Measurements from ENCODE around the gene ELMOD2. TPM values are rescaled to one million over a fixed set of nuclear protein-coding genes. Genes with fewer than 3 reads are reported as not detected.
"Not testable (repeated sequence)": the region's sequence is repeated elsewhere in the genome, so short reads cannot be mapped to it uniquely, and the experiment has no call there.

Gene ELMOD2, protein sequence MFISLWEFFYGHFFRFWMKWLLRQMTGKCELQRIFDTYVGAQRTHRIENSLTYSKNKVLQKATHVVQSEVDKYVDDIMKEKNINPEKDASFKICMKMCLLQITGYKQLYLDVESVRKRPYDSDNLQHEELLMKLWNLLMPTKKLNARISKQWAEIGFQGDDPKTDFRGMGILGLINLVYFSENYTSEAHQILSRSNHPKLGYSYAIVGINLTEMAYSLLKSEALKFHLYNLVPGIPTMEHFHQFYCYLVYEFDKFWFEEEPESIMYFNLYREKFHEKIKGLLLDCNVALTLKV
- 20.5 and 26.6 TPM in 2 replicates for total RNA-seq (2014; rRNA removed; shearing (Covaris generic))

DNA sequence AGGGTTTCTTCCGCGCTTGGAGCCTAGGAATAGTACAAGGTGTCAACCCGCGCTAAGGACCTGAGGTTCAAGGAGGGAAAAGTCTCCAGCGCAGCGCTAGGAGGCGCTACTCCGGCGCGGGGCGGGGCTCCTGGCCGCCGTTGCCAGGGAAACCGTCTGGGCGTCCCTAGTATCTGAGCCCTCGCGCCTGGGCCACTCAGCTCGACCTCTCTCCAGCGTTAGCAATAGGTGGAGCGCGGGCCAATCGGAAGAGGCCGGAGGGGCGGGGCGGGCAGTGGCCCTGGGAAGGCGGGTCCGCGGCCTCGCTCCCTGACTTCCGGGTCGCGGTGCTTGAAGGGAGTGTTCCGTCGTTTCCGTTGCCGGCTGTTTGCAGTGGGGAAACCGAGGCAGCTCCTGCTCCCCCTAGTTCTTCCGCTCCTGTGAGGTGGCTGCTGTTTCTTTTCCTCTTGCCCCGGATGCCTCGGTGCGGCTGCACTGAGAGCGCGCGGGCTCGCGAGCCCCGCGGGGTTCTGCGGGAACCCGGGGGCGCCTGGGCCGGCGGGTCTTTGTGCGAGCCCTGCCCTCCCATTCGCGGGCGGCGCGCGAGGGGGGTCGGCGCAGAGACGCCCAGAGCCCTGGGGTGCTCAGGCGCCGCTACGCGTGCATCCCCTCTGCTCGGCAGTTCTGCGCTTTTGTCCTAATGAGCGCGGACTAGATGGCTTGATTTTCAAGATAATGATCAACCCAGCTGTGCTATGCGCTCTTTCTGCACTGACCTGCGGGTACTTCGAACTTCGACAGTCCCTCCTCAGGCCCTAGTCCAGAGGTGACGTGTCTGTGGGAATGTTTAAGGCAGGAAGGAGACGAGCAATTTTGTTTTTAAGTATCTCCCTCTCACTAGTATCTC, at the start of gene ELMOD2:
ELMOD2 (plus strand) TSS at position 312 of the 886 bp plus-strand sequence. CDS start 1,261 bp downstream, outside the sequence.
- peak; percentile 95 for DNase-seq (ENCODE audit: low read depth)

DNA sequence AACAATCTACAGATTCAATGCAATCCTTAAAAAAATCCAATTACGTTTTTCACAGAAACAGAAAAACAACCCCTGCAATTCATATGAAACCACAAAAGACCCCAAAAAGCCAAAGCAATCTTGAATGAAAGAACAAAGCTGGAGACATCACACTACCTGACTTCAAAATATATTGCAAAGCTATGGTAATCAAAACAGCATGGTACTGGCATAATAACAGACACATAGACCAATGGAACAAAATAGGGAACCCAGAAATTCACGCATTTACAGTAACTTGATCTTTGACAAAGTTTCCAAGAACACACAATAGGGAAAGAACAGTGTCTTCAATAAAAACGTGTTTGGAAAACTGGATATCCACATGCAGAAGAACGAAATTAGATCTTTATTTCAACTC, 40.5 kb upstream of the ELMOD2 start:
- no peak for DNase-seq (ENCODE audit: low read depth)

DNA sequence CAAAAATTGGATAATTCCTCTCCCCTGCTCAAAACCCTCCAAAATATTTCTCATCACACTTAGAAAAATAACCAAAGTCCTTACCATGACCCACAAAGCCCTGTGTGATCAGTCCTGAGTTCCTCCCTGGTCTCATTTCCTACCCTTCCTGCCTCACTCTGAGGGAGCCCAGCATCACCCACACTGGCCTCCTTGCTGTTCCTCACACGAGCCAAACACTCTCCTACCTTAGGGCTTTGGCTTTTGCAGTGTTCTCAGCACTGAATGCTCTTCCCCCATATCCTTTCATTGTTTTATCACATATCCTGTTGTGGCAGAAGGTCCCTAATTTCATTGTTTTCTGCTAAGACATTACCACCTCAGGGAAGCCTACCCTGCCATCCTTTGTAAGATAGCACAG, 38.0 kb upstream of the ELMOD2 start:
- no peak for DNase-seq (ENCODE audit: low read depth)

DNA sequence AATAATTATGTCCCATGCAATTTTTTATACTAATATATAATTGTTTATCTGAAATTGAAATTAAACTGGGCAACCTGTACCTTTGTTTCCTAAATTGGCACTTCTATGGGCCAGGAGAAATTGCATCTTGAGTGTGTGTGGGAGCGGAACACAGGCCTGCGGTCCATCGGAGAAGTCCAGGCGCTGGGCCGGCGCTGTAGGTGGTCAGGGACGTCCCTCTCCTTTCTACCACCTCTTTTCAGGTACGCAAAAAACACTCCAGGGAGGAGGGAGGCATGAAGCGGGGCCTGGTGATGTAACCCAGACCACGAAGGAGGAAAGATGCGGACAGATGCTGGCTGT, 26.6 kb upstream of the ELMOD2 start:
- no peak for DNase-seq (ENCODE audit: low read depth)

DNA sequence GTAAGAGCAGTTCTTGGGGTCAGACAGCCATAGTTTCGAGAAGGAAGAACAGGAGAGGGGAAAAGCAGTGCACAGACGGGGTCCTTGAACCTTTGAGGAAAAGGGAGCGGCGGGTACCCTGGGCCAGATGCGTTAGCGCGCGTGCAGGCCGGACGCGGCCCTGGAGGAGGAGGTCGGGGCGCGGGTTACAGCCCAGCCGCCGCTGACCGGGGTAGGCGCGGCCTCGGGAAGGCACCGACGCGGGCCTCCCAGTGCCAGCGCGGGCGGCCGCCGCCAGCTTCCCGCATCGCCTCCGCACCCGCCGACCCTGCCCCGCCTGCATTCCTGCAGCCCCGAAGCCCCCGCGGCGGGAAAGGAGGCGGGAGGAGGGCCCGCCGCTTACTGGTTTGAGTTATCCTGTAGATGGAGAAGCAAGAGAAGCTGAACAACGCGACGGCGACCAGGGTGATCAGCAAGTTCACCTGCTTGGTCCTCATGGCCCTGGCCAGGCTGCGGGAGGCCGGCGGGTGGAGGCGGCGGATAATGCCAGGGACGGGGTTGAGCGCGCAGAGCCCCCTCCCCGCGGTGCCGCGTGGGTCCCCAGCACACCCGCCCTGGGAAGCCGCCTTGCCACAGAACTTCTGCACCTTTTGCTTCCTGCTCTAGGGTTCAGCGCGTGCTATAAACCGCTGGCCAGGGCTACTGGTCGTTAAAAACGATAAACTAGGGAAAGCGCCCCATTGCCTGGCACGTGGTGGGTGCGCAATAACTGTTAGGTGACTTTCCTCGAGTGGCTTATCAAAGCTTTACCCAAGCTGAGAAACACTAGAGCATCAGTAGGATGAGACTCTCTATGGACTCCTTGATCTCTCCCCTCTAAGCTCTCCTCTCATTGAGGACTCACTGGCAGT, 26.0 kb upstream of the ELMOD2 start, which contains the start of gene MGAT4D:
MGAT4D (minus strand) TSS at position 547 of the 890 bp plus-strand sequence; CDS start at position 476, 71 bp downstream.
- no peak for DNase-seq (ENCODE audit: low read depth)

DNA sequence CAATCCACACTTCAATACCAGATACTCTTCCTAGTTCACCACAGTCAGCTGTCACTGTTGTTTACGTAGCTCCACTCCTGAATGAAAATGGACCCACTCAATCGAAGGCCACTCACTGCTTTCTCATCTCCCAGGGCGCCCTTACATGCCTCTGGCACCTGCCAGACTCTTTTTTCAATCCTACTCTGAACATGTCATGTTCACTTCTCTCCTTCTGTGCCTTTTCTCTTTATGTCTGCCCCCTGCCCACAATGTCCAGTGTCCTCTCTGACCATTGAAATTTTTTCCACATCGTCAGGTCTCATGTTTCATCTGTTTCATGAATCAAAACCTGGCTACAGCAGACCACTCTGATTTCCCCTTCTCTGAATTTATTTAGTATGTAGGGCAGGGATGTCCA, 24.6 kb upstream of the ELMOD2 start:
- no peak for DNase-seq (ENCODE audit: low read depth)

DNA sequence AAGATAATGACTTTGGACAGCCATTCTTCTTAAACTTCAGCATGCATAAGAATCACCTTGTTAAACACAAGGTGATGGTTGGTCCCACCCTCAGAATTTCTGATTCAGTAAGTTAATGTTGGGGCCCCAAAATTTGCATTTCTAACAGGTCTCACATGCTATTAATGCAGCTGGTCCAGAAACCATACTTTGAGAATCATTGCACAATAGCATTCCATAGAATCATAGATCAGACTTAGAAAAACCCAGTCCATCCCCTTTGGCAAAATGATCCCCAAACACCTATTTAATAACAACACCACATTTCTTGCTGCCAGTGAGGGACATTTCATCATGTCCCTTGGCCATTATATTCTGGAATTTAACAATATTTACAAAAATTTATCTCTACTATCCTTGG, 19.7 kb upstream of the ELMOD2 start:
- DNase-seq (ENCODE audit: low read depth): no peak

DNA sequence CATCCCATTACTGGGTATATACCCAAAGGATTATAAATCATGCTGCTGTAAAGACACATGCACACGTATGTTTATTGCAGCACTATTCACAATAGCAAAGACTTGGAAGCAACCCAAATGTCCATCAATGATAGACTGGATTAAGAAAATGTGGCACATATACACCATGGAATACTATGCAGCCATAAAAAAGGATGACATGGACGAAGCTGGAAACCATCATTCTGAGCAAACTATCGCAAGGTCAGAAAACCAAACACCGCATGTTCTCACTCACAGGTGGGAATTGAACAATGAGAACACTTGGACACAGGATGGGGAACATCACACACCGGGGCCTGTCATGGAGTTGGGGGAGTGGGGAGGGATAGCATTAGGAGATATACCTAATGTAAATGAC, 10.2 kb upstream of the ELMOD2 start:
- DNase-seq (ENCODE audit: low read depth): not testable (repeated sequence)

DNA sequence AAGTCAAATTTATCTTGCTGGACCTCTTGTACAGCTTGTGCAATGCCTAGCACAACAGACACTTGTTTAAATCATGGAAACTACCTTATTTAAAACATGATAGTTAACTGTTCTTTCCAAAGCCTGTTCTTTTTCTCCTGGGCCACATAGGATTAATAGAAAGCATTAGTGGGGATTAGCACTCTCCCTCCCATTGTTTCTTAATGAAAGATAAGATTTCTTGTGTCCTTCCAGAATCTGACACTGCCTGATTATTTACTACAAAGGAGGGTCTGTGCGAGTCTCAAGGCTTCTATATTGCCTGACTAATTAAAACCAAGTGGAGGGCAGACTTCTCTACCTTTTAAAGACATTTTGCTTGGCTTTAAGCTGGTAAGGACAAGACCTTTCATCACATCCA, 8.5 kb upstream of the ELMOD2 start:
- no peak for DNase-seq (ENCODE audit: low read depth)

DNA sequence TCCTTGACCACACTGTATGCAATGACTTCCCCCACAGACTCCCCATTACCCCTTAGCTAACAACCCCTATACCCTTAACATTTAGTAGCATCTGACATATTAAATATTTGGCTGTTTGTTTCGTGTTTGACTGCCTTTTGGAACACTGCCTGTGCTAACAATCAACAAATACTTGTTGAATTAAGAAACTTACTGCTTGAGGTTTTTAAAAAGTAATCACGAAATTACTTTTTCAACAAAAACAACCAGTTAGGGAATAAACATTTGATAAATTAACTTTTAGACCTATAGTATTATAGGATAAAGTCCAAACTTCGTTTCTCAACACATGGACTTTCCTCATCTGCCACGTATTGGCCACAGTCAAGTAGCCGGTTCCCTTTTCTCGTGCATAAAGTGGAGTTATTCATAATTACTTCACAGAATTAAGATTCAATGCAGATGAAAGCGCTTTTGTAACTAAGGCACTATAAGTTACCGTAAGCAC, 555 bp upstream of the ELMOD2 start:
- no peak for DNase-seq (ENCODE audit: low read depth)

DNA sequence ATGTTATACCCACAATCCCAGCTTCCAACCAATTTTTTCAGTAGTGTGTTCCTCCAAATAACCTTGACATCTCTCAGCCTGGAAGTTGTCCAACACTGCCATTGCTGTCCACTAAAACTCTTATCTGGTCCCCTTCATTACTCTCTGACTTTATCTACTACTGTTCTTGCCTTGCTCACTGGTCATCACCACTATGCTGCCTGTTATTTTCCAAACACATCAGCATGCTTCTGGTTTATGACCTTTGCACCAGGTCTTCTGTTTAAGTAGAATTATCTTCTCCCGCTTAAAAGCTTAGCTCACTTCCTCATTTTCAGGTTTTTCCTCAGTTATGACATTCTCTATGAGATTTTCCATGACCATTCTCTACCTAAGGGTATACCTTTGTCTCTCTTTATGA, 5.5 kb downstream of the ELMOD2 start:
- no peak for DNase-seq (ENCODE audit: low read depth)

DNA sequence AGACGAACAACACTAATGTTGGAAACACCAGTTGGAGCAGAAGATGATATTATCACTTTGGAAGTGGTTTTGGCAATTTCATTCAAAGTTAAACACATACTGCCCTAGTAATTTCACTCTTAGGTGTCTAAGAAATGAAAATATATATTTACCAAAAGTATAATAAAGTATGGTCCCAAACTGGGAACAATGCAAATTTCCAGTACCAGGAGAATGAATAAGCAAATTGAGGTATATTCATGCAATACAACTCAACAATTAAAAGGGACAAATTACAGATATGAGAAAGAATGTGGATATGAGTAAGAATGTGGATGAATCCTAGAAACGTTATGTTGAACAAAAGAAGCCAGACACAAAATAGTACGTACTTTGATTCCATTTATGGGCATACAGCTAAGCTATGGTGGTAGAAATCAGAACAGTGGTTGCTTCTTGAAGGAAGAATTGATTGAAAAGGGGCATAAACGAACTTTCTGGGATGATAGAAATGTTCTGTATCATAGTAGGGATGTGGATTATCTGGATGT, 10.0 kb downstream of the ELMOD2 start:
- DNase-seq (ENCODE audit: low read depth): peak; percentile 5

DNA sequence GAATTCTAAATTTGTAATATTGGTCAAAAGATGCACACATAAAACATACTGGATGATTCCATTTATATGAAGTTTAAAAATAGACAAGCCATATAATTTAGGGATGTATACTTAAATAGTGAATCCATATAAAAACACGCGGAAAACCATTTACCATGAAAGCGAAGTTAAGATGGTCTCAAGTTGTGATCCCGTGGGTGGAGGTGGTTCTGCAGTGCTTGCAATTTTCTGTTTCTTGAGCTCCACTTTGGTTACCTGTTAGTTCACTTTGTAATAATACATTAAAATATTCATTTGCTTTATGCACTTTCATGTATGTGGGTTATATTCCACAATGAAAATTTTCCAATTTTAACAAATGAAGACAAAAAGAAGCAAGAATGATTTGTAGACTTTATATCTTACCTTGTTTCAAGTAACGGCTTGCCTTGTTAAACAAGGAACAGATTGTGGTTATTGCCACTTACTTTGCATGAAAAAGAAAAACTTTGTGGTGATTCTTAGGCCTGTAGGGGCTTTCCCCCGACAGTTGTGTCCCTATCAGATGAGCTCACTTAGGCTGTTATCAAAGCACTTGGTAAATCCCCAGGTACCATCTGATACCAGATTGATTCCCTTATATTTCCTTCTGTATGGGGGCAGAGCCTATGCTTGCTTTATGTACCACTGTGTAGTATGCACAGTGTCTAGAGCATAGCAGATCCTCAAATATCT, 32.6 kb downstream of the ELMOD2 start:
- no peak for DNase-seq (ENCODE audit: low read depth)

DNA sequence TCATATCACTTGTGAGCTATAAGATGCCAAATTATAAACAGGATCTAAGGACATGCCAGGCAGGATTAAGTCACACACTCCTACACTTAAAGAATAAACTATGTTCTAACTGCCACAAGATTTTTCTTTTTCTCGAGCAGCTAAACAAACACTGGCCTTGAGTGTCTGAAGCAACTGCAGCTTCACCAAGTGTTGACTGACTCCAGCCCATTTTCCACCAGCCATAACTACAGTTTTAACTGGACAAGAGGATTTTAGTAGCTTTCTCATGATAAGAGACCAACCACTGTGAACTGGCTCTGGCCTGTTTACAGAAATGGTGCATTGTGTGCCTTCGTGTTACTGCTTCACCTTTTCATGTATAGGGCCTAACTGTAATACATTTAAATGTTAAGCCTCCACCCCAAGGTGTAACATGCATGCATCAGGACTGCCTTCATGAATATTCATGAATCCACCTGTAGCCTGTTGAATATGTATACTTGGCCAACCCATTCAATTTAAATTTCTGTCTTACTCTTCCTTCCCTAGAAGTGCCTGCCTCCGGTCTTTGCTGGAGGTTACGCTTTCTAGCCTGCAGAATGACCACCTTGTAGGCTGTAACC, 34.0 kb downstream of the ELMOD2 start:
- no peak for DNase-seq (ENCODE audit: low read depth)

DNA sequence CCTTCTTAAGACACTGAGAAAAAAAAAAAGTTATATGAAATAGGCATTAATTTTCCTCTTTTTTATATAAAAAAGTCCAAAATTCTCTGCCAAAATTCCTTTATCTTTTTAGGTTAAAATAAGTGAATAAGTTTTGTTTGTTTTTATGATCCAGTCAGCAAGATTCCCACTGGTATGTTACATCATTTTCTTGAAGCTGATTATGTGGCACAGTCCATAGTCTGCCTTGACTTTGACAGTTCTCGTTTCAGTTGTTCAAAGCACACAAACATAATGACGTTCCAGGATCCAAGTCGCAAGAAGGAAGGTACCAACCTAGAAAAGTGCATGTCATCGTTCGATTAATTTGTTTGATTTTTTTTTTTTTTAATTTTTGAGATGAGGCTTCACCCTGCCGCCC, 35.7 kb downstream of the ELMOD2 start:
- no peak for DNase-seq (ENCODE audit: low read depth)

DNA sequence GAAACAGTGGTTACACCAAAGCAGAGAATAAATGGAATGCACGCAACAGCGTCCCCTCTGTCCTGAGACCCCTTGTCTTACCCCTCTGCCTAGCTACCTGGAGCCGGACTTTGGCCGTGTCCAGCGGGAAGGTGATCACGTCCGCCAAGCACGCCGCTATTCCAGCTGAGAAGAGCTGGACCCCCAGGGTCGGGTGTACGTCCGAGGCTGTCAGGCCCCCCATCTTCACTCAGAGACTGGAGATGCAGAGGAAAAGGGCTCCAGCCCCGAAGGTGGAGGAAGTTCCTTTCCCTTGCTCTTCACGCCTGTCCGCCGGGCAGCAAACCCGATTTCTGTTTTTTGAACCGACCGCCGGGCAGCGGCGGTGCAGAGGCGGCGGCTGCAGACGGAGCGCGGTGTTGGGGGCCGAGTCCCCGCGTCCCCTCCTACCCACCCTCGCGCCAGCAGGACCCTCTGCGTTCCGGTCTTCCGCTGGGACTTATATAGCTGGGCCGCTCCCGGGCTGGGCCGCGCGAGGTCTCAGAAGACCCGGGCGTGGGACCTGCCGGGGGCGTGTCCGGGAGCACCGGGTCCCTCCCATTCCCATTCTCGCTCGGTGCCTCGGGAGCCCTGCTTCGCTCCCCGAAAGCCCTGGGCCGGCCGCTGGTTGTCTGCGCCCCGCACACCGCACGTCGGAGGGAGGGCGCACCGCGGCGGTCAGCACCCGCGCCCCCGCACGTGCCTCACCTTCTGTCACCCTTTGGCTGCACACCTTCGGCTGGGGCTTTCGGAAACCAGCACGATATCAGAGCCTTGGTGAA, 44.7 kb downstream of the ELMOD2 start, which contains the start of gene UCP1:
UCP1 (minus strand) TSS at position 455 of the 800 bp plus-strand sequence; CDS start at position 223, 232 bp downstream.
- DNase-seq (ENCODE audit: low read depth): peak; percentile 5

DNA sequence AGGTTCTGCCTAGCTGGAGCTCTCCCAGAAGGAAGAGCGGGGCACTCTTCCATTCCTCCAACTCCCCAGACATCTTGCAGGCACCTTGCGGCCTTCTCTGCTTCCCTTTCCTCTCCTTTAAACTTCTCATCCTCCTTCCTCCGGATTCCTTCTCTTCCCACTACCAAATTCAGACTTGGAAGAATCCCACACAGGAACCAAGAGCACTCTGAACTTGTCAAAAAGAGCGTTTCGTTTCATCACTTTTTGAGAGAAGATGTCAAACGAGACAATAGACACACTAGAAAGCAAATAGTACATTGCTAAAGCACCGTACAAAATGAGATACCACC, 45.3 kb downstream of the ELMOD2 start:
- DNase-seq (ENCODE audit: low read depth): no peak

DNA sequence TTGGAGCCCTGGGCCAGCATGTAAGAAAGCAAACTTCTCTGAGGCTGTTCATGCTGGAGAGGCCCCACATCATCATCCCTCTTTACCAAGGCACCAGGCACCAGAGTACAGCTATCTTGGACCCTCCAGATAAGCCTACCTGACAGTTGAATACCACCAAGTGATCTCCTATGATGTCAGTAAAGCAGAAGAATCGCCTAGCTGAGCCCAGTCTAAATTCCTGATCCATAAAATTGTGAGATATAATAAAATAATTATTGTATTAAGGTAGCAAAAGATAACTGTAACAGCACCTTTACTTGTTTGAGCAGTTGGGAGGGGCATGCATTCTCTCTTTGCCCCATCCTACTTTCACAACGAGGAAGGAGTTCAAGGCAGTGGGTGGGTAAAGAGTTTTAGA, 47.7 kb downstream of the ELMOD2 start:
- DNase-seq (ENCODE audit: low read depth): no peak

DNA sequence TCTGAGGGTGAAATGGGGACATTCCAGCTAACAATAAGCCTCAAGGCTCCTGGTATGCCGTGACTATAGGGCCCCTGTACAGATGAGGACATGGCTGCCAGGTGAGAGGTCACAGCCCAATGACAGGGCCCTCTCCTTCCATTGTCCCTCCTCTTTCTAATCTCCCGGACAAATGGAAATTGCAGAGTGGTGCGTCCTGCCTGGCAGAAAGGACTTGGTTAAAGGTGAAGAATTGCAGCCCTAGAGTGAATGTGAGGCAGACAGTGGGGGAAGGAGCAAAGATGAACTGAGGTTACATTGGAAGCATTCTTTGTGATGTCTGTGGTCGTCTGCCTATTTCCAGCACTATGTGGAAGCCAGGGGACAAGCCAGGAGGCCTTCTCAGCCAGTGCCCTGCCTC, 51.5 kb downstream of the ELMOD2 start:
- DNase-seq (ENCODE audit: low read depth): no peak

DNA sequence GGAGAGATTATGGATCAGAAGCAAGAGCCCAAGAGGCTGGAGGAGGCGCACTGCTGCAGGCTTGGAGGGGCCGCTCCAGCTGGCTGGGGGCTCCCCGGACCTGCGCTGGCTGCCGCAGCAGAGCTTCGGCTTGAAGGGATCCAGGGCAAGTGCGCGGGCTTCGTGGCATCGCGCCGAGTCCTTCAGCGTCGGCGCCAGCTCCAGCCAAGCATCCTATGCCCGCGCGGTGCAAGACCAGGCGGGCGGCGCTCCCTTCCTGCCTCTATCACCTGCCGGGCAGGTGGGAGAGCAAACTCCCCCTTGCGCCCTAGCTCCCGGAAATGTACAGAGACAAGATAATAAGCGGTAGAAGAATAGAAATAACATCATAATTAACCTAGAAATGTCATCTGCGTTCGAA, 55.3 kb downstream of the ELMOD2 start:
- DNase-seq (ENCODE audit: low read depth): no peak
